PC-9 (cell line): ENCODE data around the gene BRF1. TPM values are rescaled to one million over a fixed set of nuclear protein-coding genes. Genes with fewer than 3 reads are reported as not detected.
A peak's percentile ranks its signal among the peaks of the same experiment; 100 is the strongest.

Experiments used
- BruUV-seq: library from RNA; stranded (reverse); fragments of 400-500 nt; replicated peaks from 2 replicates; lab custom pipeline; 2021; lab: Mats Ljungman, UMichigan
- CTCF ChIA-PET: fragments of 300-600 bp; sonication (Branson Sonifier 250); formaldehyde crosslinking; loops from one replicate; lab custom pipeline; 2022; ENCODE audit warnings: antibody characterized with exemption; lab: Charles Lee
- POLR2A ChIA-PET: fragments of 300-600 bp; sonication (Branson Sonifier 250); formaldehyde crosslinking; loops from one replicate; lab custom pipeline; 2022; ENCODE audit warnings: antibody characterized with exemption; ENCODE audit not compliant: unreplicated experiment; lab: Charles Lee
- DNase-seq, 2 experiments: peaks; one replicate each; pipeline versions ENCODE4 v3.0.0 to v3.0.0-alpha.2; 2015 to 2022; ENCODE audit warnings: mixed read lengths in 1 of 2
- H2AFZ ChIP-seq: fragments of 200-600 bp; sonication (generic); 2 replicates; pipeline ENCODE4 v1.8.1; 2017; ENCODE audit warnings: antibody characterized with exemption
- H3F3A ChIP-seq: fragments of 200-600 bp; sonication (generic); 2 replicates; pipeline ENCODE4 v1.8.1; 2017; ENCODE audit warnings: antibody characterized with exemption, mild to moderate bottlenecking, low read depth; ENCODE audit not compliant: insufficient read depth
- H3K27ac ChIP-seq: fragments of 200-600 bp; sonication (generic); 2 replicates; pipeline ENCODE4 v1.6.1; 2016; ENCODE audit warnings: mixed run types
- H3K27me3 ChIP-seq: fragments of 200-600 bp; sonication (generic); 2 replicates; pipeline ENCODE4 v1.6.1; 2016; ENCODE audit warnings: low read depth, mixed run types; ENCODE audit not compliant: insufficient read depth
- H3K36me3 ChIP-seq: fragments of 200-600 bp; sonication (generic); 2 replicates; pipeline ENCODE4 v1.6.1; 2016; ENCODE audit warnings: low read depth, mixed run types
- H3K4me1 ChIP-seq: fragments of 200-600 bp; sonication (generic); replicated peaks from 2 replicates; pipeline ENCODE4 v1.6.1; 2016; ENCODE audit warnings: mixed run types; ENCODE audit not compliant: insufficient read depth
- H3K4me2 ChIP-seq: fragments of 200-600 bp; sonication (generic); 2 replicates; pipeline ENCODE4 v1.6.1; 2017; ENCODE audit warnings: mixed run types
- H3K4me3 ChIP-seq: fragments of 200-600 bp; sonication (generic); 2 replicates; pipeline ENCODE4 v1.6.1; 2016; ENCODE audit warnings: mixed run types
- H3K79me2 ChIP-seq: fragments of 200-600 bp; sonication (generic); 2 replicates; pipeline ENCODE4 v1.6.1; 2017; ENCODE audit warnings: low read depth, mixed run types
- H3K9me2 ChIP-seq: fragments of 200-600 bp; sonication (generic); 2 replicates; pipeline ENCODE4 v1.8.1; 2017; ENCODE audit warnings: mild to moderate bottlenecking; ENCODE audit not compliant: insufficient read depth
- H3K9me3 ChIP-seq: fragments of 200-600 bp; sonication (generic); 2 replicates; pipeline ENCODE4 v1.8.1; 2016; ENCODE audit warnings: low read depth; ENCODE audit not compliant: insufficient read depth
- H4K20me1 ChIP-seq: fragments of 200-600 bp; sonication (generic); 2 replicates; pipeline ENCODE4 v1.8.1; 2017; ENCODE audit not compliant: insufficient read depth
- CTCF ChIP-seq: fragments of 200-600 bp; sonication (generic); conservative IDR thresholded peaks from 2 replicates; pipeline ENCODE4 v1.6.1; 2017; ENCODE audit warnings: mixed run types, antibody characterized with exemption, mild to moderate bottlenecking, moderate library complexity
- EZH2 ChIP-seq: fragments of 200-600 bp; sonication (generic); IDR thresholded peaks from 2 replicates; pipeline ENCODE4 v1.8.0; 2017; ENCODE audit warnings: antibody characterized with exemption, low read depth
- intact Hi-C: fragments of 100-400 bp; cut with micrococcal nuclease; formaldehyde crosslinking; loops from one replicate; pipeline ENCODE4 v1.10.0; 2022; ENCODE audit not compliant: unreplicated experiment
- total RNA-seq: library from RNA; stranded (reverse); gene quantifications from 2 replicates; pipeline ENCODE4 v1.2.3, GENCODE V29; 2021

Gene BRF1
- total RNA-seq, 1 experiment from 2014 or later = 24.8 TPM

- H3K4me1 ChIP-seq = peaks cover 17% of the 10 kb centered on the region
- no peaks in the 10 kb centered on the region; the same call in 1 of the 2 replicates for H4K20me1 ChIP-seq
- TF ChIP-seq EZH2 (no peak), CTCF (no peak)
- H3F3A ChIP-seq = 0 out of 2 replicates have a peak, but pooled peaks cover 6% of the 10 kb centered on the region
- DNase-seq = no peak
- H2AFZ ChIP-seq = no peak overlapping the region
- no peaks in the 10 kb centered on the region for H3K27me3 ChIP-seq
- H3K27ac ChIP-seq = no peak overlapping the region
- CTCF ChIA-PET = no interaction called here
- no TSS peak for BruUV-seq
- POLR2A ChIA-PET = interaction anchor here (0.6 kb wide), 1 partner anchor 43 kb away, joined by 4 read pairs; the partner anchor contains the start of gene BTBD6
- H3K36me3 ChIP-seq = no peaks in the 10 kb centered on the region
- no peak overlapping the region for H3K4me3 ChIP-seq
- no peaks in the 10 kb centered on the region for H3K79me2 ChIP-seq
- no peaks in the 10 kb centered on the region for H3K9me2 ChIP-seq
- intact Hi-C loops = loop anchor here (2.0 to 5.0 kb wide), 3 partner anchors 147 to 278 kb away; no protein-coding TSS in a partner anchor
- peak overlapping the region; percentile 25; the same call in 1 of the 2 replicates for H3K4me2 ChIP-seq
- H3K9me3 ChIP-seq = no peaks in the 10 kb centered on the region
Measured at GRCh38 chr14:105204931-105205672, 95.7 kb downstream of the BRF1 start.

- Histone ChIP-seq H3K4me1 (peaks cover 17% of the 10 kb centered on the region), H3K27ac (no peak overlapping the region), H3K27me3 (no peaks in the 10 kb centered on the region), H3F3A (0 out of 2 replicates have a peak, but pooled peaks cover 6% of the 10 kb centered on the region), H3K9me3 (no peaks in the 10 kb centered on the region), H4K20me1 (no peaks in the 10 kb centered on the region; the same call in 1 of the 2 replicates), H3K4me3 (no peak overlapping the region), H2AFZ (no peak overlapping the region), H3K9me2 (no peaks in the 10 kb centered on the region), H3K79me2 (no peaks in the 10 kb centered on the region), H3K4me2 (peak overlapping the region; percentile 25; the same call in 1 of the 2 replicates), H3K36me3 (no peaks in the 10 kb centered on the region)
- ChIA-PET POLR2A (interaction anchor here (0.6 kb wide), 1 partner anchor 44 kb away, joined by 4 read pairs; the partner anchor contains the start of gene BTBD6), CTCF (no interaction called here)
- TF ChIP-seq CTCF (no peak), EZH2 (no peak)
- peak; percentile 73 to 79 for DNase-seq
- intact Hi-C loops = loop anchor here (2.0 to 5.0 kb wide), 3 partner anchors 148 to 278 kb away; no protein-coding TSS in a partner anchor
- no TSS peak for BruUV-seq
Measured at GRCh38 chr14:105204206-105204930, 96.4 kb downstream of the BRF1 start.

GRCh38 chr14:105203701-105204100, 97.1 kb downstream of the BRF1 start:
- ChIA-PET CTCF (interaction anchor here (1.0 kb wide), 1 partner anchor 113 kb away, joined by 3 read pairs; no protein-coding TSS in a partner anchor), POLR2A (no interaction called here)
- 0 out of 2 replicates have a peak, but pooled peaks cover 6% of the 10 kb centered on the region for H3F3A ChIP-seq
- no peaks in the 10 kb centered on the region for H3K79me2 ChIP-seq
- H4K20me1 ChIP-seq = no peaks in the 10 kb centered on the region; the same call in 1 of the 2 replicates
- no peak overlapping the region for H3K27ac ChIP-seq
- H2AFZ ChIP-seq = no peak overlapping the region
- no peak overlapping the region for H3K4me2 ChIP-seq
- no peak overlapping the region for H3K4me3 ChIP-seq
- DNase-seq = no peak
- H3K9me3 ChIP-seq = no peaks in the 10 kb centered on the region
- no peaks in the 10 kb centered on the region for H3K9me2 ChIP-seq
- intact Hi-C loops = loop anchor here (2.0 to 5.0 kb wide), 4 partner anchors 77 to 279 kb away; no protein-coding TSS in a partner anchor
- peaks cover 23% of the 10 kb centered on the region for H3K4me1 ChIP-seq
- H3K36me3 ChIP-seq = no peaks in the 10 kb centered on the region
- no TSS peak for BruUV-seq
- H3K27me3 ChIP-seq = no peaks in the 10 kb centered on the region
- TF ChIP-seq EZH2 (no peak), CTCF (no peak)
